HEK293T (cell line): ENCODE measurements around the gene ADPRHL1.

ENCODE experiments used
- SP1 ChIP-seq: fragments of 450-650 bp; IDR thresholded peaks from 2 replicates; pipeline ENCODE4 v1.6.1; 2017
- ZNF384 ChIP-seq: fragments of 450-650 bp; IDR thresholded peaks from 2 replicates; pipeline ENCODE4 v1.6.1; 2016

GRCh38 chr13:113411216-113412023, 41.9 kb downstream of the ADPRHL1 start:
- TF ChIP-seq ZNF384 = no peak
- TF ChIP-seq SP1 = no peak
